ENCODE data around the gene KCNN2. TPM values are rescaled to one million over a fixed set of nuclear protein-coding genes. Genes with fewer than 3 reads are reported as not detected.

The KCNN2 gene
- total and polyA plus RNA-seq, 9 of the 15 experiments (the other 6 are each of a cell fraction or from before 2014, with no cell fraction given): 0.07 TPM; not detected in 8

- Histone ChIP-seq H3K9me1 (ENCODE audit: control insufficient read depth, insufficient read depth, low read length) (no peaks in the 10 kb centered on the region), H3K9me3 (replicated peaks; ENCODE audit: control insufficient read depth, insufficient read depth, low read depth, low read length) (no peaks in the 10 kb centered on the region; the same call in none of the 2 replicates), H3K79me2 (ENCODE audit: control insufficient read depth, insufficient read depth, low read length) (no peaks in the 10 kb centered on the region), H3K27ac (ENCODE audit: extremely low read depth, low read depth, low read length) (no peak overlapping the region), H3K27me3 (ENCODE audit: control insufficient read depth in 2 of 2, insufficient read depth in 2 of 2, low read length in 2 of 2) (no peaks in the 10 kb centered on the region), H4K20me1 (replicated peaks; ENCODE audit: control insufficient read depth, insufficient read depth, low read length) (no peaks in the 10 kb centered on the region), H3K4me1 (replicated peaks in 1 of 2; ENCODE audit: control insufficient read depth in 2 of 2, insufficient read depth in 2 of 2, low read length in 2 of 2) (no peaks in the 10 kb centered on the region), H3K4me2 (ENCODE audit: insufficient read depth, low read length) (no peak overlapping the region), H3K9ac (ENCODE audit: insufficient read depth in 1 of 2, low read depth in 2 of 2, low read length in 2 of 2) (no peak overlapping the region), H2AFZ (ENCODE audit: low read depth, low read length) (no peak overlapping the region), H3K36me3 (ENCODE audit: control insufficient read depth, insufficient read depth, low read length) (no peaks in the 10 kb centered on the region), H3K4me3 (no peak overlapping the region)
- DNase-seq (ENCODE audit: extremely low read depth in 1 of 4, low spot score in 3 of 4) (no peak), ATAC-seq (no peak), FAIRE-seq (no peak)
- 0% methylated on average over 4 of the region's 4 CpGs for whole genome bisulfite sequencing (ENCODE audit: insufficient coverage, low coverage, missing lambda C conversion rate)
- BruUV-seq (replicated peaks): no TSS peak
- TF ChIP-seq SAFB2 (IDR thresholded peaks at IDR 0.05; ENCODE audit: borderline replicate concordance, low read depth, low read length, severe bottlenecking) (no peak), RFX7 (CRISPR knock-in tag; IDR thresholded peaks at IDR 0.05) (no peak), SAFB (IDR thresholded peaks at IDR 0.05; ENCODE audit: borderline replicate concordance, low read depth, low read length) (no peak), SREBF1 (IDR thresholded peaks at IDR 0.05; ENCODE audit: borderline replicate concordance, low read depth, low read length) (no peak), PHF20 (IDR thresholded peaks at IDR 0.05; ENCODE audit: partially characterized antibody) (no peak), FOXA3 (CRISPR knock-in tag; conservative IDR thresholded peaks at IDR 0.05 in 1 of 2, IDR thresholded peaks at IDR 0.05 in 1 of 2) (no peak), NFRKB (IDR thresholded peaks at IDR 0.05; ENCODE audit: low read depth) (no peak), RUNX1 (IDR thresholded peaks at IDR 0.05; ENCODE audit: low read depth) (no peak), GTF2A2 (tag; IDR thresholded peaks at IDR 0.05) (no peak), NCOR1 (IDR thresholded peaks at IDR 0.05) (no peak), NEUROD1 (IDR thresholded peaks at IDR 0.05; ENCODE audit: borderline replicate concordance, low read depth, low read length, partially characterized antibody) (no peak), MCM7 (IDR thresholded peaks at IDR 0.05) (no peak), ZNF589 (CRISPR knock-in tag; IDR thresholded peaks at IDR 0.05; ENCODE audit: low read depth) (no peak), BRD9 (IDR thresholded peaks at IDR 0.05; ENCODE audit: low read depth, partially characterized antibody) (no peak), BDP1 (IDR thresholded peaks at IDR 0.05; ENCODE audit: insufficient read depth, insufficient read length) (no peak)
- ChIA-PET POLR2A (interaction anchor here (0.6 kb wide), 1 partner anchor 1552 kb away, joined by 3 read pairs; no protein-coding TSS in a partner anchor), CTCF (ENCODE audit: low intra/inter-chr PET ratio) (no interaction called here)
- in situ Hi-C loops (cut with MboI) (no loop called here), intact Hi-C loops (cut with micrococcal nuclease) (no loop called here)
Measured at GRCh38 chr5:114416254-114416653, 54.4 kb downstream of the KCNN2 start.

Measured in K562 (cell line).